MM.1S (cell line): ENCODE measurements around the gene DNM1.

Experiments
- DNase-seq: peaks from one replicate; pipeline ENCODE4 v3.0.0-alpha.2; 2015
- H2AFZ ChIP-seq: fragments of 300-600 bp; sonication (generic); 2 replicates; pipeline ENCODE4 v1.6.0; 2016; ENCODE audit warnings: antibody characterized with exemption, low read length
- H3F3A ChIP-seq: fragments of 300-600 bp; sonication (generic); 2 replicates; pipeline ENCODE4 v1.6.1; 2016; ENCODE audit warnings: mild to moderate bottlenecking, antibody characterized with exemption, low read length, moderate library complexity, mixed read lengths; ENCODE audit not compliant: insufficient read depth
- H3K27ac ChIP-seq: fragments of 300-600 bp; sonication (generic); 2 replicates; pipeline ENCODE4 v1.5.1; 2016; ENCODE audit warnings: mild to moderate bottlenecking, low read length
- H3K27me3 ChIP-seq: fragments of 300-600 bp; sonication (generic); replicated peaks from 2 replicates; pipeline ENCODE4 v1.6.0; 2016; ENCODE audit warnings: low read length; ENCODE audit not compliant: insufficient read depth
- H3K36me3 ChIP-seq: fragments of 300-600 bp; sonication (generic); replicated peaks from 2 replicates; pipeline ENCODE4 v1.6.1; 2016; ENCODE audit warnings: mild to moderate bottlenecking, low read length, mixed read lengths; ENCODE audit not compliant: insufficient read depth
- H3K4me1 ChIP-seq: fragments of 300-600 bp; sonication (generic); 2 replicates; pipeline ENCODE4 v1.6.1; 2016; ENCODE audit warnings: low read length, mixed read lengths
- H3K4me2 ChIP-seq: fragments of 300-600 bp; sonication (generic); 2 replicates; pipeline ENCODE4 v1.6.0; 2016; ENCODE audit warnings: low read depth, low read length
- H3K4me3 ChIP-seq: fragments of 300-600 bp; sonication (generic); 2 replicates; pipeline ENCODE4 v1.5.1; 2016; ENCODE audit warnings: low read length, mixed read lengths
- H3K79me2 ChIP-seq: fragments of 300-600 bp; sonication (generic); 2 replicates; pipeline ENCODE4 v1.6.1; 2016; ENCODE audit warnings: mixed run types, low read length, mixed read lengths
- H3K9ac ChIP-seq: fragments of 300-600 bp; sonication (generic); 2 replicates; pipeline ENCODE4 v1.6.1; 2016; ENCODE audit warnings: low read length, mixed read lengths
- H3K9me2 ChIP-seq: fragments of 300-600 bp; sonication (generic); replicated peaks from 2 replicates; pipeline ENCODE4 v1.6.1; 2016; ENCODE audit warnings: mild to moderate bottlenecking, low read length, mixed read lengths; ENCODE audit not compliant: insufficient read depth
- H3K9me3 ChIP-seq: fragments of 300-600 bp; sonication (generic); replicated peaks from 2 replicates; pipeline ENCODE4 v1.6.1; 2016; ENCODE audit warnings: mild to moderate bottlenecking, low read length, mixed read lengths; ENCODE audit not compliant: insufficient read depth
- H4K20me1 ChIP-seq: fragments of 300-600 bp; sonication (generic); 2 replicates; pipeline ENCODE4 v1.6.1; 2016; ENCODE audit warnings: mild to moderate bottlenecking, low read length, moderate library complexity, mixed read lengths; ENCODE audit not compliant: insufficient read depth
- CTCF ChIP-seq: fragments of 300-600 bp; sonication (generic); IDR thresholded peaks from 2 replicates; pipeline ENCODE4 v1.5.1; 2016; ENCODE audit warnings: antibody characterized with exemption, low read length, mixed read lengths
- EZH2 ChIP-seq: fragments of 300-600 bp; sonication (generic); optimal IDR thresholded peaks from 2 replicates; pipeline ENCODE3; 2017; ENCODE audit warnings: low read depth, mild to moderate bottlenecking, antibody characterized with exemption, low read length, mixed read lengths
- EZH2phosphoT487 ChIP-seq: fragments of 300-600 bp; sonication (generic); IDR thresholded peaks from 2 replicates; pipeline ENCODE4 v1.6.1; 2018; ENCODE audit warnings: antibody characterized with exemption, low read length

The DNM1 gene

GRCh38 chr9:128258326-128258725, 55.1 kb downstream of the DNM1 start:
- H3K4me3 ChIP-seq, result no peak overlapping the region
- H3K27ac ChIP-seq, result no peak overlapping the region
- no peak overlapping the region for H3K9ac ChIP-seq
- H3K36me3 ChIP-seq, result no peaks in the 10 kb centered on the region
- no peak overlapping the region for H2AFZ ChIP-seq
- H3F3A ChIP-seq, result no peaks in the 10 kb centered on the region
- DNase-seq, result no peak
- no peaks in the 10 kb centered on the region for H3K4me1 ChIP-seq
- no peaks in the 10 kb centered on the region for H4K20me1 ChIP-seq
- H3K79me2 ChIP-seq, result no peaks in the 10 kb centered on the region
- no peak for TF ChIP-seq EZH2
- no peak for TF ChIP-seq EZH2phosphoT487
- TF ChIP-seq CTCF, result no peak
- no peaks in the 10 kb centered on the region for H3K27me3 ChIP-seq
- H3K9me2 ChIP-seq, result no peaks in the 10 kb centered on the region
- H3K9me3 ChIP-seq, result no peaks in the 10 kb centered on the region
- no peak overlapping the region for H3K4me2 ChIP-seq

GRCh38 chr9:128259156-128259555, 56.0 kb downstream of the DNM1 start:
- TF ChIP-seq EZH2 (no peak), EZH2phosphoT487 (no peak), CTCF (no peak)
- Histone ChIP-seq H3K27ac (no peak overlapping the region), H2AFZ (no peak overlapping the region), H3F3A (no peaks in the 10 kb centered on the region), H4K20me1 (no peaks in the 10 kb centered on the region), H3K36me3 (no peaks in the 10 kb centered on the region), H3K79me2 (no peaks in the 10 kb centered on the region), H3K9me3 (no peaks in the 10 kb centered on the region), H3K9me2 (no peaks in the 10 kb centered on the region), H3K4me1 (no peaks in the 10 kb centered on the region), H3K27me3 (no peaks in the 10 kb centered on the region), H3K4me2 (no peak overlapping the region), H3K9ac (no peak overlapping the region), H3K4me3 (no peak overlapping the region)
- no peak for DNase-seq

- DNase-seq, result no peak
- H3K9ac ChIP-seq, result no peak overlapping the region
- H3K27me3 ChIP-seq, result no peaks in the 10 kb centered on the region
- H3K9me2 ChIP-seq, result no peaks in the 10 kb centered on the region
- TF ChIP-seq EZH2phosphoT487 (no peak), EZH2 (no peak), CTCF (no peak)
- H3F3A ChIP-seq, result no peaks in the 10 kb centered on the region
- no peaks in the 10 kb centered on the region for H4K20me1 ChIP-seq
- no peaks in the 10 kb centered on the region for H3K79me2 ChIP-seq
- H2AFZ ChIP-seq, result no peak overlapping the region
- no peak overlapping the region for H3K27ac ChIP-seq
- no peak overlapping the region for H3K4me2 ChIP-seq
- no peaks in the 10 kb centered on the region for H3K9me3 ChIP-seq
- no peaks in the 10 kb centered on the region for H3K4me1 ChIP-seq
- H3K36me3 ChIP-seq, result no peaks in the 10 kb centered on the region
- H3K4me3 ChIP-seq, result no peak overlapping the region
Measured at GRCh38 chr9:128260340-128260739, 57.2 kb downstream of the DNM1 start.

GRCh38 chr9:128262687-128263086, 59.5 kb downstream of the DNM1 start:
- Histone ChIP-seq H2AFZ (no peak overlapping the region), H3F3A (no peaks in the 10 kb centered on the region), H3K27me3 (no peaks in the 10 kb centered on the region), H3K4me3 (no peak overlapping the region), H4K20me1 (no peaks in the 10 kb centered on the region), H3K9ac (no peak overlapping the region), H3K9me3 (no peaks in the 10 kb centered on the region), H3K4me1 (no peaks in the 10 kb centered on the region), H3K36me3 (no peaks in the 10 kb centered on the region), H3K4me2 (no peak overlapping the region), H3K27ac (no peak overlapping the region), H3K79me2 (no peaks in the 10 kb centered on the region), H3K9me2 (no peaks in the 10 kb centered on the region)
- DNase-seq, result no peak
- TF ChIP-seq CTCF (no peak), EZH2 (no peak), EZH2phosphoT487 (no peak)
